ENCODE measurements around the gene GPSM3.

- TF ChIP-seq EZH2 (IDR thresholded peaks at IDR 0.05; ENCODE audit: insufficient read depth, poor library complexity, severe bottlenecking) (no peak), EZH2phosphoT487 (IDR thresholded peaks at IDR 0.05; ENCODE audit: insufficient read depth, low read depth) (no peak)
Measured at GRCh38 chr6:32167761-32168262, 24.6 kb downstream of the GPSM3 start.

Data from GM23248 (cell line).